Coronary artery (tissue), 2 donors: Measurements from ENCODE around the gene PTPRQ.

Experiments
- DNase-seq: peaks from one replicate; pipeline ENCODE4 v3.0.0-alpha.2; 2017; ENCODE audit warnings: low spot score
- H3K27ac ChIP-seq, 2 donors: fragments of 200-600 bp; sonication (generic); one replicate each; pipeline ENCODE4 v1.5.1; 2016 to 2019
- H3K4me3 ChIP-seq: fragments of 200-600 bp; sonication (generic); 2 replicates; pipeline ENCODE4 v1.5.1; 2016; ENCODE audit warnings: mild to moderate bottlenecking, moderate library complexity
- TF ChIP-seq, protein P1 (sequence below): fragments of 200-600 bp; sonication (generic); IDR thresholded peaks from one replicate; pipeline ENCODE4 v1.5.1; 2019; ENCODE audit warnings: antibody characterized with exemption

PTPRQ gene, protein sequence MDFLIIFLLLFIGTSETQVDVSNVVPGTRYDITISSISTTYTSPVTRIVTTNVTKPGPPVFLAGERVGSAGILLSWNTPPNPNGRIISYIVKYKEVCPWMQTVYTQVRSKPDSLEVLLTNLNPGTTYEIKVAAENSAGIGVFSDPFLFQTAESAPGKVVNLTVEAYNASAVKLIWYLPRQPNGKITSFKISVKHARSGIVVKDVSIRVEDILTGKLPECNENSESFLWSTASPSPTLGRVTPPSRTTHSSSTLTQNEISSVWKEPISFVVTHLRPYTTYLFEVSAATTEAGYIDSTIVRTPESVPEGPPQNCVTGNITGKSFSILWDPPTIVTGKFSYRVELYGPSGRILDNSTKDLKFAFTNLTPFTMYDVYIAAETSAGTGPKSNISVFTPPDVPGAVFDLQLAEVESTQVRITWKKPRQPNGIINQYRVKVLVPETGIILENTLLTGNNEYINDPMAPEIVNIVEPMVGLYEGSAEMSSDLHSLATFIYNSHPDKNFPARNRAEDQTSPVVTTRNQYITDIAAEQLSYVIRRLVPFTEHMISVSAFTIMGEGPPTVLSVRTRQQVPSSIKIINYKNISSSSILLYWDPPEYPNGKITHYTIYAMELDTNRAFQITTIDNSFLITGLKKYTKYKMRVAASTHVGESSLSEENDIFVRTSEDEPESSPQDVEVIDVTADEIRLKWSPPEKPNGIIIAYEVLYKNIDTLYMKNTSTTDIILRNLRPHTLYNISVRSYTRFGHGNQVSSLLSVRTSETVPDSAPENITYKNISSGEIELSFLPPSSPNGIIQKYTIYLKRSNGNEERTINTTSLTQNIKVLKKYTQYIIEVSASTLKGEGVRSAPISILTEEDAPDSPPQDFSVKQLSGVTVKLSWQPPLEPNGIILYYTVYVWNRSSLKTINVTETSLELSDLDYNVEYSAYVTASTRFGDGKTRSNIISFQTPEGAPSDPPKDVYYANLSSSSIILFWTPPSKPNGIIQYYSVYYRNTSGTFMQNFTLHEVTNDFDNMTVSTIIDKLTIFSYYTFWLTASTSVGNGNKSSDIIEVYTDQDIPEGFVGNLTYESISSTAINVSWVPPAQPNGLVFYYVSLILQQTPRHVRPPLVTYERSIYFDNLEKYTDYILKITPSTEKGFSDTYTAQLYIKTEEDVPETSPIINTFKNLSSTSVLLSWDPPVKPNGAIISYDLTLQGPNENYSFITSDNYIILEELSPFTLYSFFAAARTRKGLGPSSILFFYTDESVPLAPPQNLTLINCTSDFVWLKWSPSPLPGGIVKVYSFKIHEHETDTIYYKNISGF (N-terminal part only)

GRCh38 chr12:80443974-80444666 is at the start of gene PTPRQ:
PTPRQ (plus strand) TSS chr12:80444235; CDS start chr12:80444346, 111 bp downstream.
- no peak for DNase-seq
- TF ChIP-seq, protein P1, sequence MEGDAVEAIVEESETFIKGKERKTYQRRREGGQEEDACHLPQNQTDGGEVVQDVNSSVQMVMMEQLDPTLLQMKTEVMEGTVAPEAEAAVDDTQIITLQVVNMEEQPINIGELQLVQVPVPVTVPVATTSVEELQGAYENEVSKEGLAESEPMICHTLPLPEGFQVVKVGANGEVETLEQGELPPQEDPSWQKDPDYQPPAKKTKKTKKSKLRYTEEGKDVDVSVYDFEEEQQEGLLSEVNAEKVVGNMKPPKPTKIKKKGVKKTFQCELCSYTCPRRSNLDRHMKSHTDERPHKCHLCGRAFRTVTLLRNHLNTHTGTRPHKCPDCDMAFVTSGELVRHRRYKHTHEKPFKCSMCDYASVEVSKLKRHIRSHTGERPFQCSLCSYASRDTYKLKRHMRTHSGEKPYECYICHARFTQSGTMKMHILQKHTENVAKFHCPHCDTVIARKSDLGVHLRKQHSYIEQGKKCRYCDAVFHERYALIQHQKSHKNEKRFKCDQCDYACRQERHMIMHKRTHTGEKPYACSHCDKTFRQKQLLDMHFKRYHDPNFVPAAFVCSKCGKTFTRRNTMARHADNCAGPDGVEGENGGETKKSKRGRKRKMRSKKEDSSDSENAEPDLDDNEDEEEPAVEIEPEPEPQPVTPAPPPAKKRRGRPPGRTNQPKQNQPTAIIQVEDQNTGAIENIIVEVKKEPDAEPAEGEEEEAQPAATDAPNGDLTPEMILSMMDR: no peak
- no peak within 1 kb of the TSS for H3K4me3 ChIP-seq
- no peak within 1 kb of the TSS for H3K27ac ChIP-seq

- Histone ChIP-seq H3K27ac (no peak overlapping the region), H3K4me3 (peak overlapping the region; percentile 59)
- no peak for DNase-seq
- TF ChIP-seq, protein P1: no peak
Observed at GRCh38 chr12:80400571-80400991, 43.5 kb upstream of the PTPRQ start.

GRCh38 chr12:80401191-80401590 is 42.8 kb upstream of the PTPRQ start:
- no peak for DNase-seq
- Histone ChIP-seq H3K27ac (no peak overlapping the region), H3K4me3 (peak overlapping the region; percentile 59)
- TF ChIP-seq, protein P1: no peak

- TF ChIP-seq, protein P1: no peak
- Histone ChIP-seq H3K4me3 (no peak overlapping the region), H3K27ac (no peak overlapping the region)
- DNase-seq: no peak
Observed at GRCh38 chr12:80404629-80405028, 39.4 kb upstream of the PTPRQ start.

DNA sequence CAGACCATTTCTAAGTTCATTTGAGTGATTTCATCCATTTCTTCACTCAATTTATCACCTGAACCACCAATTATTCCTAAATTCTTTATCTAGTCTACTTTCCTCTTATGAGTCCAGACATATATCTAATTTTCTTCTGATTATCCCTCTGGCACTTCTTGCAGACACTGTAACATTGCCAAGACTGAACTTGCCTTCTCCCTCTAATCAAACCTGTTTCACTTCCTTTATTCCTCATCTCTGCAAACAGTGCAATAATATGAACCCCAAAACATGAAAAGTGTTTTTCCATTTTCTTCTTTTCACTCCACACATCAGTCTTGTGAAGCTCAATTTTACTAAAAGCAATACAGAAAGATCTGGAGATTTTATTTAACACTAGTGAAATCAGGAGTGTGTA is 37.8 kb upstream of the PTPRQ start:
- Histone ChIP-seq H3K4me3 (no peak overlapping the region), H3K27ac (no peak overlapping the region)
- no peak for DNase-seq
- TF ChIP-seq, protein P1: no peak

DNA sequence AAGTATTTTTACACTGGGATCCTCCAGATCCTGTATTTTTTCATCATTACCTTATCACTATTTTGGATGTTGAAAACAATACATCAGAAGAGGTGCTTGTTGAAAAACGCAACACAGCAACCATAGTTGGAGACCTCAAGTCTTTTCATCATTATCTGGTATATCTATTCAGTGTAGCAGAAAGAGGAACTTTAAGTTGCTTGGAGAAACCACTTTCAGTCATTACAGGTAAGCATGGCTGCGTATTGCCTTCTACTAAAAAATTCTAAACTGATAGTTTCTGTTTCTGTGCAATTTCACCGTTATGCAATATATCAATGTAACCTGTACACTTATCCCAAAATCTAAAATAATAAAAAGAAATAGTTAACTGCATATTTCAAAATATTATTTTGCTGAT is 32.2 kb upstream of the PTPRQ start:
- Histone ChIP-seq H3K27ac (no peak overlapping the region), H3K4me3 (no peak overlapping the region)
- no peak for DNase-seq
- TF ChIP-seq, protein P1: no peak
